ENCODE data around the gene RXRA. TPM values are rescaled to one million over a fixed set of nuclear protein-coding genes. Genes with fewer than 3 reads are reported as not detected.

The RXRA gene
- polyA plus RNA-seq, 1 donor from 2014 or later, result 2.7 TPM

- Histone ChIP-seq H3K36me3 (ENCODE audit: insufficient read depth, low read length) (no peaks in the 10 kb centered on the region), H3K4me3 (ENCODE audit: low read length) (no peak overlapping the region), H3K4me2 (ENCODE audit: low read length) (no peak overlapping the region), H4K20me1 (ENCODE audit: insufficient read depth) (no peaks in the 10 kb centered on the region), H3K27ac (ENCODE audit: low read length) (no peak overlapping the region), H3K27me3 (ENCODE audit: insufficient read depth, low read depth, low read length) (no peaks in the 10 kb centered on the region), H3K9ac (ENCODE audit: low read length) (no peak overlapping the region), H2AFZ (ENCODE audit: low read depth, low read length) (no peak overlapping the region), H3F3A (ENCODE audit: insufficient read depth, low read length, poor library complexity, severe bottlenecking) (no peaks in the 10 kb centered on the region), H3K79me2 (replicated peaks; ENCODE audit: insufficient read depth, low read length) (no peaks in the 10 kb centered on the region), H3K9me3 (ENCODE audit: low read length) (no peaks in the 10 kb centered on the region), H3K9me2 (ENCODE audit: insufficient read depth, low read length) (no peaks in the 10 kb centered on the region)
- TF ChIP-seq REST (IDR thresholded peaks at IDR 0.05; ENCODE audit: borderline replicate concordance) (no peak), POLR2AphosphoS5 (IDR thresholded peaks at IDR 0.05) (no peak), TAF1 (IDR thresholded peaks at IDR 0.05; ENCODE audit: low read depth) (no peak), RAD21 (conservative IDR thresholded peaks at IDR 0.05) (no peak), EP300 (conservative IDR thresholded peaks at IDR 0.05; ENCODE audit: poor library complexity, severe bottlenecking) (no peak), MXI1 (conservative IDR thresholded peaks at IDR 0.05; ENCODE audit: poor library complexity, severe bottlenecking) (no peak), SMC3 (conservative IDR thresholded peaks at IDR 0.05; ENCODE audit: poor library complexity) (no peak), EZH2 (IDR thresholded peaks at IDR 0.05; ENCODE audit: borderline replicate concordance, insufficient read depth, low read length, poor library complexity, severe bottlenecking) (no peak)
- TF ChIP-seq, protein P1, sequence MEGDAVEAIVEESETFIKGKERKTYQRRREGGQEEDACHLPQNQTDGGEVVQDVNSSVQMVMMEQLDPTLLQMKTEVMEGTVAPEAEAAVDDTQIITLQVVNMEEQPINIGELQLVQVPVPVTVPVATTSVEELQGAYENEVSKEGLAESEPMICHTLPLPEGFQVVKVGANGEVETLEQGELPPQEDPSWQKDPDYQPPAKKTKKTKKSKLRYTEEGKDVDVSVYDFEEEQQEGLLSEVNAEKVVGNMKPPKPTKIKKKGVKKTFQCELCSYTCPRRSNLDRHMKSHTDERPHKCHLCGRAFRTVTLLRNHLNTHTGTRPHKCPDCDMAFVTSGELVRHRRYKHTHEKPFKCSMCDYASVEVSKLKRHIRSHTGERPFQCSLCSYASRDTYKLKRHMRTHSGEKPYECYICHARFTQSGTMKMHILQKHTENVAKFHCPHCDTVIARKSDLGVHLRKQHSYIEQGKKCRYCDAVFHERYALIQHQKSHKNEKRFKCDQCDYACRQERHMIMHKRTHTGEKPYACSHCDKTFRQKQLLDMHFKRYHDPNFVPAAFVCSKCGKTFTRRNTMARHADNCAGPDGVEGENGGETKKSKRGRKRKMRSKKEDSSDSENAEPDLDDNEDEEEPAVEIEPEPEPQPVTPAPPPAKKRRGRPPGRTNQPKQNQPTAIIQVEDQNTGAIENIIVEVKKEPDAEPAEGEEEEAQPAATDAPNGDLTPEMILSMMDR (IDR thresholded peaks at IDR 0.05; ENCODE audit: poor library complexity, severe bottlenecking), result no peak
These were observed 12.8 kb upstream of the RXRA start for GRCh38 chr9:134313470-134313869.

- Histone ChIP-seq H3K9me3 (ENCODE audit: low read length) (no peaks in the 10 kb centered on the region), H3K4me3 (ENCODE audit: low read length) (no peak overlapping the region), H3K9ac (ENCODE audit: low read length) (no peak overlapping the region), H3F3A (ENCODE audit: insufficient read depth, low read length, poor library complexity, severe bottlenecking) (no peaks in the 10 kb centered on the region), H2AFZ (ENCODE audit: low read depth, low read length) (no peak overlapping the region), H3K36me3 (ENCODE audit: insufficient read depth, low read length) (no peaks in the 10 kb centered on the region), H3K27ac (ENCODE audit: low read length) (no peak overlapping the region), H4K20me1 (ENCODE audit: insufficient read depth) (no peaks in the 10 kb centered on the region), H3K9me2 (ENCODE audit: insufficient read depth, low read length) (no peaks in the 10 kb centered on the region), H3K79me2 (replicated peaks; ENCODE audit: insufficient read depth, low read length) (no peaks in the 10 kb centered on the region), H3K27me3 (ENCODE audit: insufficient read depth, low read depth, low read length) (no peaks in the 10 kb centered on the region), H3K4me2 (ENCODE audit: low read length) (no peak overlapping the region)
- TF ChIP-seq MXI1 (conservative IDR thresholded peaks at IDR 0.05; ENCODE audit: poor library complexity, severe bottlenecking) (no peak), REST (IDR thresholded peaks at IDR 0.05; ENCODE audit: borderline replicate concordance) (no peak), TAF1 (IDR thresholded peaks at IDR 0.05; ENCODE audit: low read depth) (no peak), RAD21 (conservative IDR thresholded peaks at IDR 0.05) (no peak), SMC3 (conservative IDR thresholded peaks at IDR 0.05; ENCODE audit: poor library complexity) (no peak), POLR2AphosphoS5 (IDR thresholded peaks at IDR 0.05) (no peak), EP300 (conservative IDR thresholded peaks at IDR 0.05; ENCODE audit: poor library complexity, severe bottlenecking) (no peak), EZH2 (IDR thresholded peaks at IDR 0.05; ENCODE audit: borderline replicate concordance, insufficient read depth, low read length, poor library complexity, severe bottlenecking) (no peak)
- TF ChIP-seq, protein P1 (IDR thresholded peaks at IDR 0.05; ENCODE audit: poor library complexity, severe bottlenecking), result no peak
These were observed 12.0 kb upstream of the RXRA start for GRCh38 chr9:134314039-134314949.
